ENCODE results near the gene PRDM15. TPM values are rescaled to one million over a fixed set of nuclear protein-coding genes. Genes with fewer than 3 reads are reported as not detected.

The PRDM15 gene
- polyA plus RNA-seq, 3 donors = 1.4 to 3.0 (median 2.2) TPM

DNA sequence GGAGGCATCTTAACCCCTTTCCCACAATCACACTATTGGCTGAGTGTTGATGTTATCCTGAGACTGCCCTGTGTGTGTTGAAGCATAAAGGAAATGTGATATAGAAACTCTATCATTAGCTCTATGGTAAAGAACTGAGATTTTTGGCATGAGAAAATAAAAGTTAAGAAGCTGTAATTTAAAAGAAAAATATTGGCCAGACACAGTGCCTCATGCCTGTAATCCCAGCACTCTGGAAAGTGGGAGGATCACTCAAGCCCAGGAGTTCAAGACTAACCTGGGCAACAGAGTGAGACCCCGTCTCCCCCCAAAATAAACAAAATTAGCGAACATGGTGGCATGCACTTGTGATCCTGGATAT is 98.1 kb downstream of the PRDM15 start:
- no peak overlapping the region for H3K27ac ChIP-seq (ENCODE audit: low read depth, low read length)
- WGBS, 3 donors = 78 to 84% (median 83%) methylated on average over 2 of the region's 2 CpGs

DNA sequence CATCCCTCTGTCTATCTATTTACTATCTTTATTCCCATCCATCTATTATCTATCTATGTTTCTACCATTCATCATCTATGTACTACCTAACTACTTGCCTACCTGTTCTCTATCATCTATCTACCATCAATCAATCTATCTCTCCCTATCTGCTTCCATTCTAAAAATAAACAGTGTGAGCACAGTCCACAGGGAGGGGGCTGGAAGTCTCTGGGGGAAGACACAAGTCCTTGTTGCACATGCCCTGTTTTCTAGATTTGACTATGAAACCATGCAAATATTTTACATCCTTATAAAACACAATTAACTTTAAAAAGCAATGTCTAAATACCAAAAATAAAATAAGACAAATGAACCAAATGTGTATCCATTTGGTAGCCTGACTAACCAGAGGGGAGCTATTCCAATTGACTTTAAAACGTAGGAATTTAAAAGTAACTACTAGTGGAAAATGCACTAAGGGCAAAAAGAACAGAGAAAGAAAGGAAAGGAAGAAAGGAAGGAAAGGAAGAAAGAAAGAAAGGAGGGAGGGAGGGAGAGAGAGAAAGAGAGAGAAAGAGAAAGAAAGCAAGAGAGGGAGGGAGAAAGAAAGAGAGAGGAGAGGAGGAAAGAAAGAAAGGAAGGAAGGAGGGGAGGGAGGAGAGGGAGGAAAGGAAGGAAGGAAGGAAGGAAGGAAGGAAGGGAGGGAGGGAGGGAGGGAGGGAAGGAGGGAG is 98.7 kb downstream of the PRDM15 start:
- no peak overlapping the region for H3K27ac ChIP-seq (ENCODE audit: low read depth, low read length)
- 56 to 86% (median 62%) methylated on average over 1 of the region's 1 CpG for WGBS, 3 donors

DNA sequence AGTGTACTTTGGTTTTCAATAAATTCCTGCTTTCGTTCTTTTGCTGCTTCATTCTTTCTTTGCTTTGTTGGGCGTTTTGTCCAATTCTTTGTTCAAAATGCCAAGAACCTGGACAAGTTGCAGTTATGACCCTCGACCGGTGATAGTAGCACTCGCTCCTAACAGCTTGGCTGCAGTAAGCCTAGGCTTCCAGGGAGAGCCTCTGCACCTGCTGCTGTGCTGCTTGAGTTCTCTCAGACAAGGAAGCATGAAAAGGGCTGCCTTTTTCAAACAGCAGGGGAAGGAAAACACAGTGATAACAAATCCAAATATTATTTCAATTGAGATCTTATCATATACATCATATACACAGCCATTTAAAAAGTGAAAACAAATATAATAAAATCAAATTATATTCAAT is 99.5 kb downstream of the PRDM15 start:
- WGBS, 3 donors = 19 to 49% (median 41%) methylated on average over 5 of the region's 5 CpGs
- H3K27ac ChIP-seq (ENCODE audit: low read depth, low read length) = no peak overlapping the region

DNA sequence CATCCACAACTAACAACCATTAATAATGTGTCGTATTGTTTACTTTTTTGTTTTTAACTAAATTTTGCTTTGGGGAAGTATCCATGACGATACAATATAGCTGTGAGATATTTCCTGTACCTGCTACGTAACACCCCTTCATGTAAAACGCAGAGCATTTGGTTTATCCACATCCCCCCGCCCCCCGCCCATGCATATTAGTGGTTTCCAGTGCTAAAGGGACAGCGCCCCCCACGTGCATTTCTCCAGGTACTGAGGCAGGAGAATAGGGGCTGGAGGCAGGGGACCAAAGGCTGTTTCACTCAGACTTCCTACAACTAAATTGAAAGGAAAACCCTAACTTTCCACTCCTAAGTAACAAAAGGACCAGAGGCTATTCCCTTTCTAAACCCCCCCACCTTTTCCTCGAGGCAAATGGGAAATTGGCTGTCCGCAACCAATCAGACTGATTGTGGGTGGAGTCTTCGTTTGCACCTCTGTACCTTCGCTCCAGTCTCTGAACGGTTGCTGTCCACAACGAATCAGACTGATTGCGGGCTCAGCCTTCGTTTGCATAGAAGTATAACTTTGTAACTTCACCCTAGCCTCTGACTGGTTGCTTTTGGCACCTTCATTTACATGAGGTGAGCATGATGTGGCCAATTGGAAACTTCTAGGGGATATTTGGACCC is 100.1 kb downstream of the PRDM15 start:
- 15 to 29% (median 20%) methylated on average over 16 of the region's 16 CpGs for WGBS, 3 donors
- no peak overlapping the region for H3K27ac ChIP-seq (ENCODE audit: low read depth, low read length)

DNA sequence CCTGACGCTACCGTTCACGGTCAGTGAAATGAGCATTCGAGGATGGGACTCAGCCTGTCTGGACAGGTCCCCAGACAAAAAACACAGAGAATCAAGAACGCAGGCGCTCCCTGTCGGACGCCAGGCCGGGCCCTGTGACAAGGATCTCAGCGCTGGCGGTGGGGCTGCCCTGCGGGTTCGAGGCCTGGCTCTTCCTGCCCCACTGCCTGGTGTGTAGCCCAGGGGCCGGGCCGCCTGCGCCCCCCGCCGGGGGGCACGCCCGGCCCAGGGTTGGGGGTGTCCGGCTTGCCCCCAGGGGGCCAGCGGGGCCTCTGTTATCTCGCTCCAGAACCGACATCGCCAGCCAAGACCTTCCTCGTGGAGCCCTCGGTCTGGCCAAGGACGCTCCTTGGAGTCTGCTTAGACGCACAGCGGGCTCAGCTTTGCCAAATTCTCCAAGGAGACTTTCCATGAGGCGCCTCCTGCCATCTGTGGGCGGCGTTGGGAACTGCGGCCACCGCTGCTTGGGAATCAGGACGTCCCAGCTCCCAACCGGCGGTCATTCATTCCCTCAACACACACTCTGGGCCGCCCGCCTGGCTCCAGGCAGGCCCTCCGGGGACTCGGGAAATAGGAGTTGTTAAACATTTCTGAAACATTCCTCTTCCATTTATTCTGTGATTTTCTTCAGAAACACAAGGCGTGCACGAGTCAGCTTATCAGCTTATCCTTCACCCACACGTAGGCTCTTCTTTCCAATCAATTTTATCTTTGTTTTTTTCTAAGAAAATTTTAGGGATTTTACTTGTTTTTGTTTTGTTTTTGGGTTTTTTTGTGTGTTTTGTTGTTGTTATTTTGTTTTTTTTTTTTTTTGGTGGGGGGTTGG is 101.0 kb downstream of the PRDM15 start:
- H3K27ac ChIP-seq (ENCODE audit: low read depth, low read length) = no peak overlapping the region
- 19 to 37% (median 21%) methylated on average over 45 of the region's 45 CpGs for WGBS, 3 donors

DNA sequence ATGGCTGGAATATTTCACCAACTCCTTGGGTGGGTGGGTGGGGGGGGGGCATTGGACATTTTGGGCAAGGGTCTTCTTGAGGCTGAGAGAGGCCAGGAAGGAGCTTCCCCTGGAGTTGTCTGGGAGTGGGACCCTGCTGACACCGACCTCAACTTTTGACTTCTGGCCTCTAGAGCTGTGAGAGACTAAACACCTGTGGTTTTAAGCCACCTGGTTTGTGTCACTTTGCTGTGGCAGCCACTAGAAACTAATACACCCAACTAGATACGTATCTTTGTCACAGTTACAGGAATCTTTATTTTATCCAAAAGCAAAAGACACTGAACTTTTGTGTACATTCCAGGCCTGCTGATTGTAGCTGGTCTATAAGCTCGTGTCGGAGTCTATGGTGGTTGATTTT is 102.4 kb downstream of the PRDM15 start:
- WGBS, 3 donors = 50 to 91% (median 91%) methylated on average over 4 of the region's 4 CpGs
- no peak overlapping the region for H3K27ac ChIP-seq (ENCODE audit: low read depth, low read length)

DNA sequence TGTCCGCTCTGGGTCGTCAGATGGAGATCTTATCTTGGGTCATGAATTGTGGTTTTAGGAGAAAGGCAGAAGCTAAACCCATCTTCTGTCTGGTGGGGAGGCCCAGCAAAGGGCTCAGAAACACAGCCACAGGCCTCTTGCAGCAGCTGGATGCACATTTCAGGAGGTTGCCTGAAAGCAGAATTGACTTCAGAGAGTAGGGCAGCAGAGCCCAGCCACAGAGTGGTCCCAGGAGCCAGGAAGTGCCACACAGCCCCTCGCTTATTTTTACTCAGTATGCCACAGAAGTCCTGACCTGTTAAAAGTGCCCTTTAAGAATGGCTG is 104.0 kb downstream of the PRDM15 start:
- 48 to 60% (median 52%) methylated on average over 3 of the region's 3 CpGs for WGBS, 3 donors
- no peak overlapping the region for H3K27ac ChIP-seq (ENCODE audit: low read depth, low read length)

DNA sequence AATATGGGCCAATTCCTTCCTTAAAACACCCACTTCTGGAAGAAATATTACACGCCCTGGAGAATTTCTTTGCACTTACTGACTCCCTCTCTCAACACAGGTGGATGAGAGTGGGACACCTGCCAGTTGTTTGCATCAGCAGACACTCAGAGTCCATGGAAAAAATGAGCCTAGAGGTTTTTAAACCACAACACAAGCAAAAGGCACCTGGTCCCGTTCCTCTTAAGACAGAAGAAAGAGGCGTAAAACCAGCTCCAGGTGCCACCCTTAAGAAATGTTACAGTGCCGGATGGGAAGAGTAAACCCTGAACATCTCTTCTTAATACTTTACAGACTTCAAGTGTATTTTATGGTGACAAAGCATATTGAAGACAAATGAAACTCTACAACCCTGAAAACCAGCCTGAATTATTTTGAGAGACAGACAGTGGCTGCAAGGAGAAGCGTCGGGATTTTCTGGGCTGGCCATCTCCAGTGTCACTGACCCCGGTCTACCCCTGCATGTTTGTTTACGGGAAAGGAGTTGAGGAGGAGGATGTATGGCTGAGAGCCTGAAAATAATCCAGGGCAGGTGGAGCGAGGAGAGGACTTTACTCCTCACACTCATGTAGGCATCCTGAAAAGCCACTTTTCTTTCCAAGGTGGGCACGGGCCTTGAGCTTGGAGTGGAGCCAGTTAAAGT is 104.5 kb downstream of the PRDM15 start:
- 40 to 71% (median 61%) methylated on average over 10 of the region's 10 CpGs for WGBS, 3 donors
- no peak overlapping the region for H3K27ac ChIP-seq (ENCODE audit: low read depth, low read length)

DNA sequence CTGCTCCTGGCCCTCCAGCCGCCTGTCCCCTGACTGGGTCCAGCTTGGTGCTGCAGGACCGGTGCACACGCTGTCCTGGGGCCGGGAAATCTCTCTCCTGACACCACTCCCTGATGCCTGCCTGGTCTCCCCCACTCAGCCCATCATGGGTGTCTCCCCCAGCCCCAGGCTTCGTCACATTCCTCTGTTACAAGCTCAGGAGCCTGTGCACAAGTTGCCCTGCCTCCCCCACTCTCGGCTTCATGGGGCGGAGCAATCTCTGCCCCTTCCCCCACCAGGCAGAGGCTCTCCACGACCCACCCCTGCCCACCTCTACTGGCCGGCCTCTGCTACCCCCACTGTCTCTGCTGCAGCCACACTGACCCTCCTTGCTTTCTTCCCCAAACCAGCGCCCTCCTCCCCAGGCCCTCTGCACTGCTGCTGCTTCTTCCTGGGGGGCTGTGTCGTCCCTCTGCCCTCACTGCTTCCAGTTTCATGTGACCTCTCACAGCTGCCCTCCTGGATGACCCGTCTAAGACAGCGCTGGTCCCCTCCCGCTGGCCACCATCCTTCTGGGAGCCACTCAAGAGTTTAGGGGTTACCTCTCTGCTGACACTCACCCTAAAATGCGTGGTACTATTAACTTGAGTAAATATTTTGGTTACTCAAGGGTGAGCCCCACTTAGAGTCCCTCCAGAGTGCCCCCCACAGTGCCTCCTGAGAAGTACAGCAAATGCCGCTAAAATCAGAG is 106.6 kb downstream of the PRDM15 start:
- 54 to 78% (median 57%) methylated on average over 15 to 16 of the region's 16 CpGs for WGBS, 3 donors
- no peak overlapping the region for H3K27ac ChIP-seq (ENCODE audit: low read depth, low read length)

DNA sequence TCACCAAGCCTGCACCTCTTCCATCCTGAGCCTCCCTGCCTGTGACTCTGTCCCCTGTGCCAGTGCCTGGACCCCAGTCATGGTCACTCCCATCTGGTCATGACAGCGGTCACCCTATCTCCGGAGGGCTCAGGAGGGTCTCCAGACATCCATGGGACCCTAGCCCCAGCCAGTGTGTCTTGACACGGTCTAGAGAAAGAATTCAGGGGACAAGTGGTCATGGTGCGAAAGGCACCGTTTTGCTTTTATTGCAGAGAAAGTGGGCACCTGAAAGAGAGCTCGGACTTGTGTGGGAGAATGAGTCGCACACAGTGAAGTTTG is 107.6 kb downstream of the PRDM15 start:
- no peak overlapping the region for H3K27ac ChIP-seq (ENCODE audit: low read depth, low read length)
- WGBS, 3 donors = 87 to 90% (median 88%) methylated on average over 7 of the region's 7 CpGs

DNA sequence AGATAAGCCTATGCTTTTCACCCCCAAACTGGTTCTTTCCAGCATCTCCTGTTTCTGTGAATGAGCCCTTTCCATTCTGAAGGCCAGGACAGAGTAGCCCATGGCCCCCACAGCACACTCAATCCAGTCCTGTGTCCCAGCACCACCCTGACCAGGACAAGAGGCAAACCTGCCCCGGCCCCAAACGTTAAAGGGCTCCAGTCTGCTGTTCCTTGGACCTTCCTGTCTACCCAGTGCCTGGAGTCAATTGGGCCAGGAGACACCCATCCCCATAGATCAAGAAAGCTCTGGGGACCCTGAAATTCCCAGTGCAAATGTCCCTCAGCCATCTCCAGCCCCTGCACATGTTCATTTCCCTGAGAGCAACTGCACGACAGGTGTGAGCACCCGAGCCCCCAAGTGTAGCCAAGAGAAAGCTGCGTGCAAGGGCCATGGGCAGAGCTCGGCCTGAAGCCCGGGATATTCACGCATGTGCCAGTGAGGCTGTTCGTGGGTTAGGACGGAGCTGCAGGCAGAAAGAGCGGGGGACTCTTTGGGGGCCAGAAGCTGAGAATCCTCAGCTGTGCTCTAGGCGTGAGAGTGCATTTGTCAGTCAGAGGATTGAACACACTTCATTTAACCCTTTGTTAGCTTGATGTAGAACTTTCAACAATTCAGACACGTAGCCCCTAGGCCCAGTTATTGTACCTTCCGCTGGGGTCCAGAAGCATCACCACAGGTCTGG is 108.1 kb downstream of the PRDM15 start:
- WGBS, 3 donors = 70 to 82% (median 78%) methylated on average over 14 of the region's 14 CpGs
- H3K27ac ChIP-seq (ENCODE audit: low read depth, low read length) = no peak overlapping the region

DNA sequence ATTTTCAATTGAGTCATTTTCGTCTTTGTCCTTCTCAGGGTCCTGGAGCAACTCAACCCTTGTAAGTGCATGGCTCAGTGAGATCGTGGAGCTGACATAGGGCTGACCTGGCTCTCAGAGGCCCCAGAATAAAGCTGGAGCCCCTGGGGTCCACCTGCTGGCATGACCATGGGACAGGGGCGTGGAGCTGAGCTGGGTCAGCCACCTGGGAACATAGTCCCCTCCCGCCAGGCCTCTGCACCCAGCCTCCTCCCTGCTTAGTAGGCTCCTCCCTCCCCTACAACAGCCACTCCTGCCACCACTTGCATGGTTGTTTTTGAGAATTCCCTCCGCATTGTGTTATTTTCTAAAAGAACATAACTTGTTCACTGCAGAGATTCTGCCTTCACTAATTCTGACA is 109.2 kb downstream of the PRDM15 start:
- 83 to 84% (median 84%) methylated on average over 5 of the region's 5 CpGs for WGBS, 3 donors
- H3K27ac ChIP-seq (ENCODE audit: low read depth, low read length) = no peak overlapping the region

DNA sequence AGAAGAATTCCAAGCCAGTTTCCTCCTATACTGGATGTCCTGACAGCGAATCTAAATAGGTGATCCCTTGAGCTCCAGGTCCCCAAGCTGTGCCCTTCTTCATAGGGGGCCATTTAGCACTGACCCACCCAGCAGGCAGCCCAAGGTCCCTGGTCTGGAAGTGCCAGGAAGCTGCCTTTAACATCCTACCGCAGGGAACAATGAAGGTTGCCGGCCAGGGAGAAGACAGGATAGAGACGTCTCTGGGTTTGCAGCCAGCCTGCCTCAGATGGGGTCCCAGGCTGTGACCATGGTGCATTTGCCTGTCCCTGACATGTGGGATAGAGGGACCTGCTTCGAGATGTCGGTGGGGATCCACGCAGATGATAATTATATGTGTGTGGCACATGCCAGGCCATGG is 109.6 kb downstream of the PRDM15 start:
- H3K27ac ChIP-seq (ENCODE audit: low read depth, low read length) = no peak overlapping the region
- WGBS, 3 donors = 70 to 72% (median 71%) methylated on average over 7 of the region's 7 CpGs

DNA sequence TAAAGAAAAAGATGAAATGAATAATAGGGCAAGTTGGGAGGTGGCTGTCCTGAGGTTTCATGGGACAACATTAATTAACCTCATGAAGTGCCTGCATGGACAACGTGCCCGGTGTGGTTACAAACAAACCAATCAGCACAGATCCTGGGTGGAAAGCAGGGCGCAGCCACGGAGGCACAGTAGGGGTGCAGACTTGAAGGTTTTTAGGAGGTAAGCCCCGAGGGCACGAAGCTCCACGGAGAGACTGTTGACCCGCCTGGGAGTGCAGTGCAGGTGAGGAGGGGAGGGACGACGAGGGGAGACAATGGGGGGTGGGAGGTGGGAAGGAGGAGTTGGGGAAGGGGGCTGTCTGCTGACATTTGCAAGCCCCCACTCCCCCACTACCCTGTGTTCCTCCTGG is 110.0 kb downstream of the PRDM15 start:
- H3K27ac ChIP-seq (ENCODE audit: low read depth, low read length) = no peak overlapping the region
- WGBS, 3 donors = 24 to 43% (median 25%) methylated on average over 10 of the region's 10 CpGs

DNA sequence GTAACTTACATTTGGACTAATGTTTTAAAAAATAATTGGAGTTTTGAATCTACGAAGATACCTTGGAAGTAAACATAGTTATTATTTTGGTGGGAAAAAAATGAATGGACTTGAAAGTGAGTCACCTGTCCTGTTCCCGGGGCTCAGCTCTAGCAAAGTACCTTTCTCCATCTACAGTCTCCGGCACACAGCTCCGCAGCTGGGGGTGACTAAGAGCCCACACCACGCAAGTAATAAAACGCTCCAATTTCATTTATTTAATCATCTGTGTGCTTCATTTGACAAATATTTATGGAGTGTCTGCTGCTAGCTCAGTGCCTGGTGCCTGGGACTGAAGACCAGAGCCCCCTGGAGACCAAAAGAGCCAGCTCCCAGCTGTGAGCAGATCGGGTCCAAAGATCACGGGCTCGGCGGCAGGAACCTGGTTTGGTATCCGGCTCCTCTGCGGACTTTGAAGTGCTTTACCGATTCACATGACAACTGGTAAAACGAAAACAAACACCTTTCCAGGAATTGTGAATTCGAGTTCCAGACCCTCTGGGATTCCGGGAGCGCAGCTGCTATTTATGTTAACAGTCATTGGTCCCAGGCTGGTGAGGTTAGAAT is 110.6 kb downstream of the PRDM15 start:
- WGBS, 3 donors = 1 to 5% (median 4%) methylated on average over 17 of the region's 17 CpGs
- no peak overlapping the region for H3K27ac ChIP-seq (ENCODE audit: low read depth, low read length)

DNA sequence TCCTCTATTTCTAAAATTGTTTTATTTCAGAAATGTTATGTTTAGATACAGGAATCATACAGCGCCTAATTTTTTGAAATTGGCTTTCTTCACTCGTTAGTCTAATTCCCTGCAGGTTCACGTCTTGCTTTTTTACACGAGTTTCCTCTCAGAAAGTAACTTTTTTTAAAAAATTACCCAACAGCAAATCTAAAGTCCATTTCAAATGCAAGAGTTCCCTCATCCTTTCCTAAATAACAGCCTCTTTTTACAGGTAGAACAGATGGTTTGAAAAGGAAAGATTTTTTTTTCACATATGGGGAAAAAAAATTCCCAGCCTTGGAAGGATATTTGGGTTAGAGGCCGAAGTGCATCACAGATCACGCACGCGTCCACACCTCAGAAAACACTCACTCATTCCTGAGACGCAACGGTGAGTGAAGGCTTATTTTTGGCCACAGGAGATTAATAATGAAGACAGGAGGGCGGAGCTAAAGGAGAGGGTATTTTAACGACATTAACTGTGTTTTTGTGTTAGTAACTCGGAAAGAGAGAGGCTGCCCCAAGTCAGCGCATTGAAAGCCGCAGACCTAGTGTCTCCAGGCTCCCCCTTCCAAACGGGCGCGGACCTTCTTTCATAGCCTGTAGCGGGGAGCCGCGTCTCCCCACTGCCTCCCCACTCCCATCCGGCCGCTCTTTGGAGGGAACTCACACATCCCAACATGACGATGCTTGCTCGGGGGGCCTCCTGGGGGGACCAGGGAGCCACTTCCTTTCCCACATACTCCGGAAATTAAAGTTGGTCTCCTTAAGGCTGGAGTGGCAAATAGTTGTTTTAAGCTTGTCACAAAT is 111.3 kb downstream of the PRDM15 start:
- 4 to 8% (median 4%) methylated on average over 26 of the region's 26 CpGs for WGBS, 3 donors
- H3K27ac ChIP-seq (ENCODE audit: low read depth, low read length) = no peak overlapping the region

All from adipose tissue (tissue), 3 donors.